HG02981 (cell line): ENCODE results near the gene TBCEL.

Experiments
- ATAC-seq: cut with Tn5 transposase; IDR thresholded peaks from one replicate; pipeline ENCODE4 v1.9.1; 2021; ENCODE audit warnings: mild to moderate bottlenecking, moderate library complexity; ENCODE audit not compliant: unreplicated experiment

TBCEL gene

DNA sequence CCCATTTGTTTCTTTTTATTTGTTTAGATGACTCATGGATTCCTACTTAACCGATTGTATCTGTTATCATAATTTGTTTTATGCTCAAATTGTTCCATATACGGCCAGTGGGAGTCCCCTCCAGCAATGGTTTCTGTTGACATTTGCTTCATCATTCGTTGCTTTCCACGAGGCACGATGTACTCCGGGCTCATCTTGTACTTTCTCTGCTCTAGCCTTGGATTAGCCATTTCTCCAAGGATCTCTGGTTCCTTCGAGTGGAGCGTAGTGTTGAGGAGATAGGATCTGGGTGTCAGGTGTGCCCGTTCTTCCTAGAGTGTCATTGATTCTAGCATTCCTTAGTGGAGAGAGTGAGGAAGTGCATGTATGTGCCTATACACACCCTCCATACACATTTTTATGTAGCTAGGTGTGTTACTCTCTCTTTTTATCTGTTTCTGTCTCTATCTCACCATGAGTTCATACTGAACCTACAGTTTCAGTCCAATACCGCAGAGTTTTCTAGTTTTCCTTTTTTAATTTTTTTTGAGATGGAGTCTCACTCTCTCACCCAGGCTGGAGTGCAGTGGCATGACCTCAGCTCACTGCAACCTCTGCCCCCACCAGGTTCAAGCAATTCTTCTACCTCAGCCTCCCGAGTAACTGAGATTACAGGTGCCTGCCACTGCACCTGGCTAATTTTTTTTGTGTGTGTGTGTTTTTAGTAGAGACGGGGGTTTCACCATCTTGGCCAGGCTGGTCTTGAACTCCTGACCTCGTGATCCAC, 108.5 kb downstream of the TBCEL start:
- ATAC-seq, result no peak

DNA sequence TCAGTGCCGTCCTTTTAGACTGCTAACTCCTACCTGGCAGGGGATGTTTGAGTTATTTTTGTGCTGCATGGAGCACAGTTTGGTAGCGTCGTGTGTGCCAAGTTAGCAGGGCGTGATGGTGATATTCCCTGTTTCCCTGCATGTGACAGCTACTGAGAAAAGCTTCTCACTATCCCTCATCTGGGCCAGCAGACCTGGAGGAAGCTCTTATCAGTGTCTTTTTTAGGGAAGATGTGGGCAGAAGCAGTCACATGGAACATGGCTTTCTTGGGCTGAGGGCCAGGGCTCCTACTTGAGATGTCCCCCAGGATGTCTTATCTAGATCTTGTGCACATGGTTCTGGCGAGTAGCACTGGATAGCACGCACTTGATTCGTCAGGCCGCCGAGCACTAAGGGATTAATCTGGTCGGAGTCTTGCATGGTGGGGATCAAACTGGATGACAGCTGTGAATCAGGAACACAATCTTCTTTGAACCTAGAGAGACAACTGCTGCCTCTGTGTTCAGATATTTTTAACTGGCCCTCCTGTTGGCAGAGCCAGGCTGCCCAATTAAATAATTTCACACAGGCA, 110.9 kb downstream of the TBCEL start:
- no peak for ATAC-seq

DNA sequence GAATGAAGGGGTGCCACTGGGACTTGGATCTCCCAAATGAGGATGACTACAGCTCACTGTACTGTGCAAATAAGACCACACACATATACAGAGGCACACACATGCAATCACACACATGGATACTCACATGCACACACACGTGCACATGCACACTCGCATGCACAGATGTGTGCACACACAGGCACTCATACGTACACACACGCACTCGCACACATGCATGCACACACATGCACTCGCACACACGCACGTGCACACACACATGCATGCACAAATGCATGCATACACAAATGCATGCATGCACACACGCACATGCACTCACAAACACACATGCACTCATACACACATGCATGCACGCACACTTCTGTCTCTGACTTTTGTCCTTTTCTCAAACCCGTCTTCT, 113.1 kb downstream of the TBCEL start:
- no peak for ATAC-seq

DNA sequence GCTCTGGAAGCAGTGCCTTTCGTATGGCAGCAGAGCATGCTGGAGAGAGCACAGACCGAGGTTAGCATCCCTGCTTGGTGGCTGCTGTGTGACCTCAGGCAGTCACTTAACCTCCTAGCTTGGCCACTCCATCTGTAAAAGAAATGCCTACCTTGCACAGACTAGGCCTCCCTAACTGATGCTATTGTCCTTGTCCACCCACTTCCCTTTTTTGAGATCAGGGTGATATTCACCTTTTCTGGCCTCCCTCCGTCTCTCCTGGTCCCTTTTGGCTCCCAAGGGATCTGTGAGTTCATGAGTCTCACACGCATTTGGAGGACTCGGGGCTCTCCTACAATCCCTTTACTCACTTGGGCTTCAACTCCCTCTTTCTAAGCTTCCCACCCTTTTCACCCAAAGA, 114.4 kb downstream of the TBCEL start:
- ATAC-seq, result no peak

DNA sequence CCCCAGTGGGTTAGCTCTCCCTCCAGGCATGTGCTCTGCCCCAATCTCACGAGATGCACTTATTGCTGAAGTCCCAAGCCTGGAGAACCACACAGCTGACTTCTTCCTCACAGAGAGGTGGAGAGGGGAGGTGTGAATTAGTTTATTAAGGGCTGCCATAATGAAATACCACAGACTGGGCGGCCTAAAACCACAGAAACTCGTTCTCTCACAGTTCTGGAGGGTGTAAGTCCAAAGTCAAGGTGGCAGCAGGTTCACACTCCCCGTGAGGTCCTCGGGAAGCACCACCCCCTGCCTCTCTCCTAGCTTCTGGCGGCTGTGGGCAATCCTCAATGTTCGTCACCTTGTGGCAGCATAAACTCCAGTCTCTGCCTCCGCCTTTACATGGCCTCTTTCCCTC, 116.5 kb downstream of the TBCEL start:
- ATAC-seq, result no peak
